K562 (cell line): ENCODE data around the gene SPEM3. TPM values are rescaled to one million over a fixed set of nuclear protein-coding genes. Genes with fewer than 3 reads are reported as not detected.

Source experiments
- ATAC-seq: fragments of 200-7000 bp; cut with Tn5 transposase; 3 replicates; pipeline ENCODE4 v1.9.1; 2020; ENCODE audit warnings: moderate library complexity
- BruUV-seq: library from RNA; stranded (reverse); fragments of 400-500 nt; replicated peaks from 2 replicates; lab custom pipeline; 2021; lab: Mats Ljungman, UMichigan
- CTCF ChIA-PET: fragments of 300-600 bp; formaldehyde crosslinking; extraction: SDS; loops from one replicate; lab custom pipeline; 2021; ENCODE audit warnings: low intra/inter-chr PET ratio; lab: Yijun Ruan, JAX
- POLR2A ChIA-PET: fragments of 300-600, 350-650 bp; sonication (Branson Sonifier 250); formaldehyde crosslinking; extraction: SDS; loops from one replicate; lab custom pipeline; 2021; ENCODE audit warnings: antibody characterized with exemption, inconsistent platforms; lab: Yijun Ruan, JAX
- DNase-seq, 4 experiments: peaks; one replicate each; pipeline versions ENCODE4 v3.0.0 to v3.0.0-alpha.2; 2011 to 2018; ENCODE audit warnings: low spot score in 3 of 4, mixed read lengths in 3 of 4; ENCODE audit errors: extremely low read depth in 1 of 4
- FAIRE-seq: peaks from 2 replicates; lab custom pipeline; 2011; peaks lifted over from hg19 to GRCh38; lab: Jason Lieb, UNC
- H2AFZ ChIP-seq: 2 replicates; pipeline ENCODE4 v1.6.0; 2011; ENCODE audit warnings: low read depth, low read length, control low read depth, inconsistent platforms
- H3K27ac ChIP-seq: fragments of 200-600 bp; 3 replicates; pipeline ENCODE4 v1.8.0; 2011; ENCODE audit warnings: low read depth, mild to moderate bottlenecking, control low read depth, inconsistent platforms, low read length, moderate library complexity, mixed read lengths; ENCODE audit errors: extremely low read depth
- H3K27me3 ChIP-seq, 2 experiments: fragments of 300-600 bp in 1 of 2; 2 replicates in 1 of 2; 3 replicates in 1 of 2; pipeline versions ENCODE4 v1.6.0 to v1.8.0; 2011; ENCODE audit warnings: inconsistent platforms in 2 of 2, low read length in 2 of 2, mild to moderate bottlenecking in 1 of 2, mixed read lengths in 1 of 2, moderate library complexity in 1 of 2; ENCODE audit not compliant: control insufficient read depth in 2 of 2, insufficient read depth in 2 of 2
- H3K36me3 ChIP-seq: fragments of 300-600 bp; 3 replicates; pipeline ENCODE4 v1.8.0; 2011; ENCODE audit warnings: mild to moderate bottlenecking, low read length, inconsistent platforms; ENCODE audit not compliant: control insufficient read depth, insufficient read depth
- H3K4me1 ChIP-seq, 2 experiments: fragments of 200-600 bp in 1 of 2; replicated peaks in 1 of 2; 2 replicates in 1 of 2; 3 replicates in 1 of 2; pipeline versions ENCODE4 v1.5.1 to v1.8.0; 2011; ENCODE audit warnings: inconsistent platforms in 2 of 2, low read length in 2 of 2, mild to moderate bottlenecking in 1 of 2, mixed read lengths in 1 of 2, moderate library complexity in 1 of 2; ENCODE audit not compliant: control insufficient read depth in 2 of 2, insufficient read depth in 2 of 2
- H3K4me2 ChIP-seq: 2 replicates; pipeline ENCODE4 v1.6.1; 2011; ENCODE audit warnings: low read length, control low read depth, inconsistent platforms, mixed read lengths; ENCODE audit not compliant: insufficient read depth
- H3K4me3 ChIP-seq: fragments of 200-600 bp; sonication (generic), shearing (Covaris generic); 2 replicates; pipeline ENCODE4 v1.5.1; 2016; ENCODE audit warnings: control low read depth, inconsistent platforms
- H3K79me2 ChIP-seq: fragments of 200-600 bp; 3 replicates; pipeline ENCODE4 v1.8.0; 2011; ENCODE audit warnings: low read length, inconsistent platforms; ENCODE audit not compliant: control insufficient read depth, insufficient read depth
- H3K9ac ChIP-seq, 2 experiments: 2 replicates each; pipeline versions ENCODE4 v1.6.0 to v1.6.1; 2011; ENCODE audit warnings: low read depth in 2 of 2, low read length in 2 of 2, control low read depth in 1 of 2, inconsistent platforms in 1 of 2, mild to moderate bottlenecking in 1 of 2, mixed read lengths in 1 of 2; ENCODE audit not compliant: insufficient read depth in 1 of 2
- H3K9me1 ChIP-seq: one replicate; pipeline ENCODE4 v1.6.0; 2011; ENCODE audit warnings: inconsistent platforms, mild to moderate bottlenecking, low read length, moderate library complexity; ENCODE audit not compliant: control insufficient read depth, insufficient read depth
- H3K9me3 ChIP-seq: replicated peaks from 2 replicates; pipeline ENCODE4 v1.5.1; 2011; ENCODE audit warnings: low read depth, low read length, inconsistent platforms; ENCODE audit not compliant: control insufficient read depth, insufficient read depth
- H4K20me1 ChIP-seq: replicated peaks from 2 replicates; pipeline ENCODE4 v1.6.1; 2011; ENCODE audit warnings: low read length, inconsistent platforms, mixed read lengths; ENCODE audit not compliant: control insufficient read depth, insufficient read depth
- BCOR ChIP-seq: fragments of 450-650 bp; IDR thresholded peaks from 2 replicates; pipeline ENCODE4 v1.6.1; 2016
- CBX2 ChIP-seq: fragments of 200-600 bp; sonication (generic); IDR thresholded peaks from one replicate; pipeline ENCODE4 v1.6.1; 2012; ENCODE audit warnings: mild to moderate bottlenecking, low read length, inconsistent platforms; ENCODE audit not compliant: insufficient read depth, poor library complexity, severe bottlenecking
- HNRNPK ChIP-seq: fragments of 200-400 bp; formaldehyde crosslinking; IDR thresholded peaks from one replicate; pipeline ENCODE4 v1.6.1; 2018; ENCODE audit warnings: mild to moderate bottlenecking, low read depth, low read length; ENCODE audit not compliant: poor library complexity, severe bottlenecking
- KDM1A ChIP-seq, 2 experiments: fragments of 450-650 bp; IDR thresholded peaks; 2 replicates each; pipeline ENCODE4 v1.6.1; 2016; ENCODE audit warnings: mild to moderate bottlenecking in 2 of 2
- KDM5B ChIP-seq: fragments of 200-600 bp; sonication (generic); IDR thresholded peaks from 2 replicates; pipeline ENCODE4 v1.6.1; 2012; ENCODE audit warnings: low read depth, mild to moderate bottlenecking, moderate library complexity, low read length, control low read depth, inconsistent platforms; ENCODE audit not compliant: insufficient replicate concordance
- NFIC ChIP-seq: fragments of 450-650 bp; IDR thresholded peaks from 2 replicates; pipeline ENCODE4 v1.6.1; 2017; ENCODE audit warnings: mild to moderate bottlenecking, inconsistent platforms
- PHF20 ChIP-seq: fragments of 450-650 bp; IDR thresholded peaks from 2 replicates; pipeline ENCODE4 v1.6.1; 2018; ENCODE audit not compliant: partially characterized antibody
- PHF8 ChIP-seq: fragments of 200-600 bp; sonication (generic); IDR thresholded peaks from 2 replicates; pipeline ENCODE4 v1.6.1; 2012; ENCODE audit warnings: mixed run types, mild to moderate bottlenecking, inconsistent platforms, low read length, moderate library complexity, borderline replicate concordance
- RFX7 ChIP-seq: fragments of 250-450 bp; sonication (Bioruptor Pico); IDR thresholded peaks from 2 replicates; pipeline ENCODE4 v1.5.1; 2021; ENCODE audit warnings: mild to moderate bottlenecking
- SRF ChIP-seq, 2 experiments: fragments of 250-450, 450-650 bp in 1 of 2; sonication (Bioruptor Pico) in 1 of 2; sonication (generic) in 1 of 2; formaldehyde crosslinking; IDR thresholded peaks; 2 replicates each; pipeline versions ENCODE4 v1.5.0 to v1.5.1; 2020 to 2022; ENCODE audit warnings: mild to moderate bottlenecking in 1 of 2, missing genetic modification reagents in 1 of 2
- TAF7 ChIP-seq: fragments of 450-650 bp; IDR thresholded peaks from 2 replicates; pipeline ENCODE4 v1.6.1; 2016; ENCODE audit warnings: missing genetic modification characterization, missing compliant biosample characterization
- WHSC1 ChIP-seq: IDR thresholded peaks from one replicate; pipeline ENCODE4 v1.6.1; 2012; ENCODE audit warnings: low read length, control low read depth, inconsistent platforms
- ZNF121 ChIP-seq: sonication (generic); formaldehyde crosslinking; conservative IDR thresholded peaks from 2 replicates; pipeline ENCODE4 v1.8.0; 2022; ENCODE audit warnings: missing genetic modification reagents
- ZNF583 ChIP-seq: fragments of 250-450 bp; sonication (Bioruptor Pico); IDR thresholded peaks from 2 replicates; pipeline ENCODE4 v1.4.0; 2020
- WGBS: fragments of 100-300 bp; shearing (Covaris generic); methylation state at CpG from one replicate; pipeline ENCODE4 v1.1.6; 2016; ENCODE audit warnings: low coverage, mixed read lengths; ENCODE audit not compliant: insufficient coverage; ENCODE audit errors: missing lambda C conversion rate; 5-methylcytosine and 5-hydroxymethylcytosine counted together
- in situ Hi-C: fragments of 300-500 bp; cut with MboI; formaldehyde crosslinking; loops from 4 replicates; pipeline ENCODE4 v1.15.0; 2018; ENCODE audit warnings: inconsistent platforms, mixed read lengths
- intact Hi-C: fragments of 100-400 bp; cut with micrococcal nuclease; formaldehyde crosslinking; loops from 2 replicates; pipeline ENCODE4 v1.14.2; 2022
- polyA plus RNA-seq, 8 experiments: library from polyadenylated mRNA; depleted of rRNA in 4 of 8; stranded (reverse) in 5 of 8; unstranded in 3 of 8; fragments of >200 nt; fragmentation: Nextera tagmentation in 2 of 8; fragmentation: Illumina TruSeq in 1 of 8; extraction: Ambion mirVana in 2 of 8; extraction: Trizol in 1 of 8; gene quantifications; 2 replicates each; pipeline versions ENCODE4 v1.2.1 to v1.2.3, GENCODE V29; 2011 to 2014; ENCODE audit warnings: inconsistent platforms in 1 of 8, missing spikeins in 1 of 8
- total RNA-seq, 7 experiments: library from RNA; depleted of rRNA in 6 of 7; stranded (reverse); fragments of >200 nt in 6 of 7; fragmentation: Illumina TruSeq in 2 of 7; extraction: Trizol in 2 of 7; gene quantifications; 2 replicates each; pipeline versions ENCODE4 v1.2.1 to v1.2.3, GENCODE V29; 2011 to 2021; ENCODE audit warnings: low replicate concordance in 1 of 7
- TF ChIP-seq, protein P1 (sequence below): IDR thresholded peaks from 2 replicates; pipeline ENCODE4 v1.6.1; 2011; ENCODE audit warnings: borderline replicate concordance, low read depth, mild to moderate bottlenecking, moderate library complexity, low read length; ENCODE audit not compliant: insufficient read depth, poor library complexity, severe bottlenecking

The SPEM3 gene
- total and polyA plus RNA-seq, 9 of the 15 experiments (the other 6 are each of a cell fraction or from before 2014, with no cell fraction given), result not detected

GRCh38 chr17:7441266-7441665 lies 12.6 kb downstream of the SPEM3 start (continued):
- TF ChIP-seq, protein P1, sequence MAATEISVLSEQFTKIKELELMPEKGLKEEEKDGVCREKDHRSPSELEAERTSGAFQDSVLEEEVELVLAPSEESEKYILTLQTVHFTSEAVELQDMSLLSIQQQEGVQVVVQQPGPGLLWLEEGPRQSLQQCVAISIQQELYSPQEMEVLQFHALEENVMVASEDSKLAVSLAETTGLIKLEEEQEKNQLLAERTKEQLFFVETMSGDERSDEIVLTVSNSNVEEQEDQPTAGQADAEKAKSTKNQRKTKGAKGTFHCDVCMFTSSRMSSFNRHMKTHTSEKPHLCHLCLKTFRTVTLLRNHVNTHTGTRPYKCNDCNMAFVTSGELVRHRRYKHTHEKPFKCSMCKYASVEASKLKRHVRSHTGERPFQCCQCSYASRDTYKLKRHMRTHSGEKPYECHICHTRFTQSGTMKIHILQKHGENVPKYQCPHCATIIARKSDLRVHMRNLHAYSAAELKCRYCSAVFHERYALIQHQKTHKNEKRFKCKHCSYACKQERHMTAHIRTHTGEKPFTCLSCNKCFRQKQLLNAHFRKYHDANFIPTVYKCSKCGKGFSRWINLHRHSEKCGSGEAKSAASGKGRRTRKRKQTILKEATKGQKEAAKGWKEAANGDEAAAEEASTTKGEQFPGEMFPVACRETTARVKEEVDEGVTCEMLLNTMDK, result no peak
- no peak for TF ChIP-seq PHF8

- in situ Hi-C loops, result no loop called here
- no peak for FAIRE-seq
Observed at GRCh38 chr17:7442142-7442541, 13.5 kb downstream of the SPEM3 start.

More at GRCh38 chr17:7442142-7442541, 13.5 kb downstream of the SPEM3 start:
- no peaks in the 10 kb centered on the region for H3K9me3 ChIP-seq
- DNase-seq (no peak), ATAC-seq (no peak)
- no peaks in the 10 kb centered on the region; the same call in 2 of the 3 replicates for H3K79me2 ChIP-seq
- H3K9ac ChIP-seq, result peak overlapping the region in 1 of 2 experiments; percentile 17; a peak in 1 of 4 replicates
- no peaks in the 10 kb centered on the region for H3K27me3 ChIP-seq
- no TSS peak for BruUV-seq
- POLR2A ChIA-PET, result interaction anchor here (0.5 to 2.0 kb wide), 5 partner anchors 35 to 410 kb away, joined by 3 to 8 read pairs (median 3); partner anchors contain the start of genes POLR2A and SAT2
- H3K27ac ChIP-seq, result no peak overlapping the region
- H3K4me1 ChIP-seq, result peaks cover 18 to 73% of the 10 kb centered on the region in 2 experiments; a peak in 4 of 5 replicates
- peaks cover 3% of the 10 kb centered on the region for H3K9me1 ChIP-seq
- CTCF ChIA-PET, result no interaction called here
- no peaks in the 10 kb centered on the region for H4K20me1 ChIP-seq
- no peak overlapping the region for H3K4me2 ChIP-seq
- H3K36me3 ChIP-seq, result no peaks in the 10 kb centered on the region
- no CpG with 5 or more reads among the region's 2 CpGs for WGBS
- no peak overlapping the region for H2AFZ ChIP-seq
- intact Hi-C loops, result no loop called here
- H3K4me3 ChIP-seq, result no peak overlapping the region
- TF ChIP-seq SRF (CRISPR knock-in tag; IDR thresholded peaks at IDR 0.05) (no peak), RFX7 (CRISPR knock-in tag) (no peak), ZNF121 (peak; percentile 82), TAF7 (tag) (no peak), HNRNPK (no peak), PHF20 (no peak), ZNF583 (no peak), BCOR (0 out of 2 replicates have a peak, but pooled peaks have one; percentile 37), NFIC (peak; percentile 20; the same call in 1 of the 2 replicates), KDM1A (IDR thresholded peaks at IDR 0.05) (peak in 1 of 2 experiments; percentile 76; a peak in 2 of 4 replicates), KDM5B (no peak), WHSC1 (no peak), CBX2 (no peak)
